ENCODE data around the gene TUBB6.

DNA sequence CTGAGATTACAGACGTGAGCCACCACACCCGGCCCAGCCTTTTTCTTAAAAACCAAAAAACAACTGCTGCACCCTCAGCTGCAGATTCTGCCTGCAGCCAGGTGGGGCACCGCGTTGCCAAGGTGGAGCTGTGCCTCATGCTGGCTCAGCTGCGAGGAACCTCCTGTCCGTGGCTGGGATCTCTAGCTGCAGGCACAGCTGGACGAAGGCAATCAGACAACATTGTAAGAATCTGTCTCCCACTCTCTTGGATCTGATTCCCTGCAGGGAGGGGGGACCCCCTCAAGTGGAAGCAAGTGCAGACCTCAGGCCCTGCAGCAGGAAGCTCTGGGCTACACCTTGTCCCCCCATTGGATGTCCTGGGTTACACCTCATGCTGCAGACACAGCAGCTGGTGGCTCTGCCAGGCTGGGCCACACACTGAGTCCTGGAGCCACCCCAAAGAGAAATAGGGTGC is 29.8 kb upstream of the TUBB6 start:
- peak; percentile 62 for TF ChIP-seq CTCF (IDR thresholded peaks at IDR 0.05)
- TF ChIP-seq, protein P1, sequence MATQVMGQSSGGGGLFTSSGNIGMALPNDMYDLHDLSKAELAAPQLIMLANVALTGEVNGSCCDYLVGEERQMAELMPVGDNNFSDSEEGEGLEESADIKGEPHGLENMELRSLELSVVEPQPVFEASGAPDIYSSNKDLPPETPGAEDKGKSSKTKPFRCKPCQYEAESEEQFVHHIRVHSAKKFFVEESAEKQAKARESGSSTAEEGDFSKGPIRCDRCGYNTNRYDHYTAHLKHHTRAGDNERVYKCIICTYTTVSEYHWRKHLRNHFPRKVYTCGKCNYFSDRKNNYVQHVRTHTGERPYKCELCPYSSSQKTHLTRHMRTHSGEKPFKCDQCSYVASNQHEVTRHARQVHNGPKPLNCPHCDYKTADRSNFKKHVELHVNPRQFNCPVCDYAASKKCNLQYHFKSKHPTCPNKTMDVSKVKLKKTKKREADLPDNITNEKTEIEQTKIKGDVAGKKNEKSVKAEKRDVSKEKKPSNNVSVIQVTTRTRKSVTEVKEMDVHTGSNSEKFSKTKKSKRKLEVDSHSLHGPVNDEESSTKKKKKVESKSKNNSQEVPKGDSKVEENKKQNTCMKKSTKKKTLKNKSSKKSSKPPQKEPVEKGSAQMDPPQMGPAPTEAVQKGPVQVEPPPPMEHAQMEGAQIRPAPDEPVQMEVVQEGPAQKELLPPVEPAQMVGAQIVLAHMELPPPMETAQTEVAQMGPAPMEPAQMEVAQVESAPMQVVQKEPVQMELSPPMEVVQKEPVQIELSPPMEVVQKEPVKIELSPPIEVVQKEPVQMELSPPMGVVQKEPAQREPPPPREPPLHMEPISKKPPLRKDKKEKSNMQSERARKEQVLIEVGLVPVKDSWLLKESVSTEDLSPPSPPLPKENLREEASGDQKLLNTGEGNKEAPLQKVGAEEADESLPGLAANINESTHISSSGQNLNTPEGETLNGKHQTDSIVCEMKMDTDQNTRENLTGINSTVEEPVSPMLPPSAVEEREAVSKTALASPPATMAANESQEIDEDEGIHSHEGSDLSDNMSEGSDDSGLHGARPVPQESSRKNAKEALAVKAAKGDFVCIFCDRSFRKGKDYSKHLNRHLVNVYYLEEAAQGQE (IDR thresholded peaks at IDR 0.05; ENCODE audit: insufficient read depth in 1 of 2, low read depth in 2 of 2, low read length in 1 of 2) = no peak
- TF ChIP-seq POLR2AphosphoS5 (IDR thresholded peaks at IDR 0.05; ENCODE audit: low read depth, low read length) = no peak
- no peak for TF ChIP-seq TCF7L2 (IDR thresholded peaks at IDR 0.05; ENCODE audit: low read depth, low read length)

Measured in Panc1 (cell line).